Spleen (tissue), 7 donors: ENCODE results near the gene ITGAE.

ENCODE experiments used
- POLR2A ChIP-seq, 3 donors: fragments of 450-650 bp; IDR thresholded peaks; one replicate each; pipeline ENCODE4 v1.5.1; 2017; ENCODE audit warnings: antibody characterized with exemption in 3 of 3, mild to moderate bottlenecking in 1 of 3
- POLR2AphosphoS5 ChIP-seq, 3 donors: sonication (generic); formaldehyde crosslinking; IDR thresholded peaks; one replicate each; pipeline ENCODE4 v1.5.1; 2017; ENCODE audit warnings: antibody characterized with exemption in 3 of 3
- TF ChIP-seq, protein P1 (sequence below), 11 experiments: fragments of 200-600 bp in 7 of 11; fragments of 450-650 bp in 4 of 11; sonication (generic) in 4 of 11; IDR thresholded peaks in 8 of 11; conservative IDR thresholded peaks in 3 of 11; 1 replicate in 7 of 11; 2 replicates in 4 of 11; pipeline versions ENCODE4 v1.4.0 to v1.8.0; 2016 to 2021; ENCODE audit warnings: antibody characterized with exemption in 11 of 11, inconsistent platforms in 4 of 11, mild to moderate bottlenecking in 1 of 11
- donor health status: DM: no; HTN: no; CAD: no; lungs with moderate emphysema.
- donor health status: DM: no; HTN: no; CAD: no.
- donor health status: DM: no; HTN: no; CAD: no.

DNA sequence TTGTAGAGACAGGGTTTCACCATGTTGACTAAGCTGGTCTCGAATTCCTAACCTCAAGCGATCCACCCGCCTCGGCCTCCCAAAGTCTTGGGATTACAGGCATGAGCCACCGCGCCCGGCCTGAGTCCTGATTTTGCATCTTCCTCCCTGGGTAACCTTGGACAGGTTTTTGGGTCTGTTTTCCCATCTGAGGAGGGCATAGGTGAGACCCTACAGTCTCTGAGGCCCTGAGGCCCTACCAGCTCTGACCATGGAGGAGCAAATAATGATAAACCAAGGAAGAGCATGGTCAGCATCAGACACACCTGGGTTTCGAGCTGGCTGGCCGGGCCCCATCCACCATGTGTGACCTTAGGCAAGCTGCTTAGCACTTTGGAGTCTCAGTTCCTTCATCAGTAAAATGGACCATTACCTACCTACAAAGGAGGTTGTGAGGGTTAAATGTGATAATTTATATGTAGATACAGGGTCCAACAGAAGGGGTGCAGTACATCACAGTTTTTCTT, 46.2 kb upstream of the ITGAE start:
- TF ChIP-seq, protein P1, sequence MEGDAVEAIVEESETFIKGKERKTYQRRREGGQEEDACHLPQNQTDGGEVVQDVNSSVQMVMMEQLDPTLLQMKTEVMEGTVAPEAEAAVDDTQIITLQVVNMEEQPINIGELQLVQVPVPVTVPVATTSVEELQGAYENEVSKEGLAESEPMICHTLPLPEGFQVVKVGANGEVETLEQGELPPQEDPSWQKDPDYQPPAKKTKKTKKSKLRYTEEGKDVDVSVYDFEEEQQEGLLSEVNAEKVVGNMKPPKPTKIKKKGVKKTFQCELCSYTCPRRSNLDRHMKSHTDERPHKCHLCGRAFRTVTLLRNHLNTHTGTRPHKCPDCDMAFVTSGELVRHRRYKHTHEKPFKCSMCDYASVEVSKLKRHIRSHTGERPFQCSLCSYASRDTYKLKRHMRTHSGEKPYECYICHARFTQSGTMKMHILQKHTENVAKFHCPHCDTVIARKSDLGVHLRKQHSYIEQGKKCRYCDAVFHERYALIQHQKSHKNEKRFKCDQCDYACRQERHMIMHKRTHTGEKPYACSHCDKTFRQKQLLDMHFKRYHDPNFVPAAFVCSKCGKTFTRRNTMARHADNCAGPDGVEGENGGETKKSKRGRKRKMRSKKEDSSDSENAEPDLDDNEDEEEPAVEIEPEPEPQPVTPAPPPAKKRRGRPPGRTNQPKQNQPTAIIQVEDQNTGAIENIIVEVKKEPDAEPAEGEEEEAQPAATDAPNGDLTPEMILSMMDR (IDR thresholded peaks at IDR 0.05 in 8 of 11, conservative IDR thresholded peaks at IDR 0.05 in 3 of 11): no peak
- no peak for TF ChIP-seq POLR2A (IDR thresholded peaks at IDR 0.05)
- TF ChIP-seq POLR2AphosphoS5 (IDR thresholded peaks at IDR 0.05): no peak
